Activated gamma-delta T cell (primary cell): ENCODE results near the gene G3BP2.
A peak's percentile ranks its signal among the peaks of the same experiment; 100 is the strongest.

ENCODE experiments used
- DNase-seq: peaks from one replicate; lab custom pipeline; 2025; lab: John Stamatoyannopoulos, UW

The G3BP2 gene

DNA sequence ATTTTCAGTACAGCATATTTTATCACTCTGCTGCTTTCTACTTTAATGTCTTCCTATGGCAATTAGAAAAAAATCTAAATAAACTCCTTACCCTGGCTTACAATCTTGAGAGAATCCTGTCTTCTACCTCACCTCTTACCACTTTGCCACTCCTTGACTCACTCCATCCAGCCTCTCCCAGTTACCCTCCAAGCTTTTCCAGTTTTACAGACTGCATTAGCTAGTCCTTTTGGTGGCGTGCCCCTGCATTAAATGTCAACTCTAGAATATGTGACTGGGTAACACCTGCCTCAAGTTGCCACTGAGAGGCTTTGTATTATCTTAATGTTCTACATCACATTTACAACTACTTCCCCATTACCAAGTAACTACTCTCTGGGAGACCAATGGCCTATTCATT, 35.4 kb downstream of the G3BP2 start:
- no peak for DNase-seq

- DNase-seq: no peak
Observed at GRCh38 chr4:75637176-75637575, 36.0 kb downstream of the G3BP2 start.

- DNase-seq: no peak
Observed at GRCh38 chr4:75634951-75635350, 38.3 kb downstream of the G3BP2 start.

DNA sequence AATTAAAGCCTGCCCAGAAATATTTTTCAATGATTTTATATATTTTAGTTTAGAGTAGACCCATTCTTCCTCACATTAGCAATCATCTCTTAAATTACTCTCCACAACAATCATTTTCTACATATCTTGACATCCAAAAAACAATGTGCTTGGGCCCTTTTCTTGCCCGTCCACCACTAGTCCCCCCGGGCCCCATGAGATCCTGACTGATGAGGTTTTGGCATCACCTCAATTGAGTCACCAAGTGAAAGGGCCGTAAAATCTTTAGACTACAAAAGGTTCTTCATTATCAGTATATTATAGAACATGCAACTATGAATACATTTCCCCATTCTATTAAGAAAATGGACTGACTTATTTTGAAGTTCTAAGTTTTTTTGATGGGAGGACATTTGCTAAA, 38.9 kb downstream of the G3BP2 start:
- DNase-seq: no peak

- no peak for DNase-seq
Observed at GRCh38 chr4:75633846-75634245, 39.4 kb downstream of the G3BP2 start.

DNA sequence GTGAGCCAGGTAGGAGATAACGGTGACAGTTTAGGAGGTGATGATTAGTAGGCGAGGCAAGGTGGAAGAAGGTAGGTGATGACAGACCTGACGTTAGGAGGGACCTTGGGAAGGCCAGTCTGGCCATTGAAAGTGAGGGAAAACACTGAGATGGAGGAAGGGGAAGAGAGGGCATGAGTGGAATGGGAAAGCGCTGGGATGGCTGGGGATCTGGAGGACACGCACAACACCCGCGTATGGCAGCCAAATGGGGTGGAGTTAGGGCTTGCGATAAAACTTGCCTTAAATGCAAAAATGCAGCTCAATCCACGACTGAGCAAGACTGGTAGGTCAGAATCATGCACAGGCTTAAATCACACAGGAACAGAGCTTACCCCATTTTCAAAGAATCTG, 42.3 kb downstream of the G3BP2 start:
- DNase-seq: no peak

- peak; percentile 78 for DNase-seq
Observed at GRCh38 chr4:75630174-75630936, 42.9 kb downstream of the G3BP2 start, which contains the start of gene CDKL2. Gene CDKL2, minus strand, starts transcription at chr4:75630528. Its CDS starts 4,540 bp downstream, at chr4:75625988.

DNA sequence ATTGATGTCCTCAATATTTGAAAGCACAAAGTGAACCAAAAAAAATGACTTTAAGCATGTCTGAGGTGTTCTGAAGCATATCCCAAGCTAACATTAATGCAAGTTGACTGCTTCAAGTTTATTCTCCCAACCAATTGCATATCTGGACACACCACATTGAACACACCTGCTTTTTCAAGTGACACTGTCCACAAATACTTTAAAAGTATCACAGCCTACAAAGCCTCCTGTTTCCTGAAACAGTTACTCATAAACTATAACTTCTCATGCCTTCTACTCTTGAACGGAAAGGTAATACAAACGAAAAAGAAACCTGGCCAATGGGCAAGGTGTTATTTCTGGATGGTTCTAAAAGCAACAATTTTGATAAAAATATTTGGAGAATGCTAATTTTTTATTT, 44.0 kb downstream of the G3BP2 start:
- DNase-seq: no peak

- no peak for DNase-seq
Observed at GRCh38 chr4:75623026-75623425, 50.2 kb downstream of the G3BP2 start.

GRCh38 chr4:75621715-75622114, 51.5 kb downstream of the G3BP2 start:
- no peak for DNase-seq

GRCh38 chr4:75612306-75612705, 60.9 kb downstream of the G3BP2 start:
- no peak for DNase-seq

DNA sequence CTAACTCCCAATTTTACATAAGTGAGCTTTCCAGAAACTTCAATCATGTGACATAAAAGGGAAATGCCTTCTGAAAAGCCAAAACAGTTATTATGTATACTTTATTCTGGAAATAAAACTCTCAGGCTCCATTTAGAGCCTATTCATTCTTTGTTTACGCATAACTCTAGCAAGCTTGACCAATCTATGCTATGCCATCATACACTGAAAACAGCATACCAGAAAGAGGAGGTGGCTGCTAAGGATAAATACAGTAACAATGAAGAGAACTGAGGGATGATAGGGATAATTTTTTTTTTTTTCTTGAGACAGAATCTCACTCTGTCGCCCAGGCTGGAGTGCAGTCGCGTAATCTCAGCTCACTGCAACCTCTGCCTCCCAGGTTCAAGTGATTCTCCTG, 67.3 kb downstream of the G3BP2 start:
- no peak for DNase-seq

DNA sequence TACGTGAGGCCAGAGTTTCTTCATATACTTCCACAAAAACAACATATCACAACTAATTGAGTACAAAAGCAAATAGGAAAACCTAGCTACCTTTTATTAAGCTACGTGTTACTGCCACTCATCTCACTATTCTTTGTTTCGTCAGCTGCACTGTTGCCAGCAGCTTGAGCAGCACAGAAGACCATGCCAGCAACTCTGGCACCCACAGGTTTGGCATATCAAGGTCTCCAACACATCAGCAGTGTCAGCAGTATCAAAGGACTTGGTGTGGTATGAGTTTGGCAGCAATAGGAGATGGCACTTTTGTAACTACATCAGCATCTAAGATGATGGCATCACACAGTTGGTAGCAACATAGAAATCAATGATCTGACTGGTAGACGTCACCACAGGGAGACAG, 73.6 kb downstream of the G3BP2 start:
- DNase-seq: no peak

- DNase-seq: no peak
Observed at GRCh38 chr4:75598390-75598789, 74.8 kb downstream of the G3BP2 start.

DNA sequence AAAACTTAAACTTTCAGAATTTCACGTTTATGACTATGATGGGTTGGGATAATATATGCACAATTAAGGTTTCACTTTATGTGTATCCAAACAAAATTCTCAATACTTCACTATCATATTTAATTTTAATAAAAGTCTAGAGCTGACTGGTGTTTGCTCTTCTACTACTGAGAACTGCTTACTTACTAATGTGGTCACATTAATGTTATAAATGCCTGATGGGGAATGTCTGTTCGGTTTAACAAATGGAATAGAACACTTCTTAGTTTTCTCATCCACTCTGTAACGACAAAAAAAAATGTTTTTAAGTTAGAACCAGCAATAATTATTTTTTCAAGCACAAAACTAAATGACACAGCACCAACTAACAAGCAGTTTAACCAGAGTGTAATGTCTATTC, 77.2 kb downstream of the G3BP2 start:
- no peak for DNase-seq

DNA sequence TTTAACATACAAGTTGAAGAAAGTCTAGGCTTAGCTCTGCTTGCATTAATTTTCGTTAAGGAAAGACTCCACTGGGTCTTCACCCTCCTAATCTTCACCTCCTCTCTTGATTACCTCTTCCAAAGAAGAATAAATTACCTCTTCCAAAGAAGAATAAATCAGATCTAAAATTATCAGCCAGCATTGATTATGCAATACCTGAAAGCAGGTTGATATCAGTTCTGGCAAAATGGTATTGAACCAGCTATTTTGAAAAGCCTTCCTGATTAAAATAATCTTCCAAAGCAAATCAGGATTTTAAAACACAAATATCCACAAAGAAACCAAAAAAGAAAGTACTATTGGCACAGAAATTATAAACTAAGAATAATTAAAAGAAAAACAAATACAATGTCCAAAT, 79.8 kb downstream of the G3BP2 start:
- no peak for DNase-seq
